Transverse colon (tissue), 4 donors: ENCODE results near the gene VTCN1. TPM values are rescaled to one million over a fixed set of nuclear protein-coding genes. Genes with fewer than 3 reads are reported as not detected.

Experiments used
- DNase-seq: peaks from one replicate; pipeline ENCODE4 v3.0.0-alpha.2; 2019
- H3K27ac ChIP-seq, 4 donors: fragments of 200-600 bp; sonication (generic); 2 replicates each; pipeline ENCODE4 v1.5.1; 2016 to 2018; ENCODE audit warnings: inconsistent platforms in 4 of 4
- H3K27me3 ChIP-seq: fragments of 200-600 bp; sonication (generic); 2 replicates; pipeline ENCODE4 v1.5.1; 2017; ENCODE audit warnings: inconsistent platforms
- H3K36me3 ChIP-seq, 4 donors: fragments of 200-600 bp; sonication (generic); 2 replicates each; pipeline ENCODE4 v1.5.1; 2017 to 2019; ENCODE audit warnings: inconsistent platforms in 4 of 4
- H3K4me1 ChIP-seq, 4 donors: fragments of 200-600 bp; sonication (generic); 2 replicates each; pipeline ENCODE4 v1.5.1; 2017 to 2020; ENCODE audit warnings: inconsistent platforms in 4 of 4
- H3K4me3 ChIP-seq, 4 donors: fragments of 200-600 bp; sonication (generic); 1 replicate in 1 of 4; 2 replicates in 3 of 4; pipeline versions ENCODE4 v1.5.1 to v1.6.1; 2017 to 2019; ENCODE audit warnings: inconsistent platforms in 4 of 4
- H3K9me3 ChIP-seq, 2 donors: fragments of 200-600 bp; sonication (generic); 2 replicates each; pipeline ENCODE4 v1.5.1; 2017 to 2019; ENCODE audit warnings: inconsistent platforms in 2 of 2
- EP300 ChIP-seq: sonication (generic); formaldehyde crosslinking; IDR thresholded peaks from one replicate; pipeline ENCODE4 v1.6.1; 2017; ENCODE audit warnings: antibody characterized with exemption, low read depth
- POLR2A ChIP-seq: fragments of 450-650 bp; IDR thresholded peaks from one replicate; pipeline ENCODE4 v1.6.1; 2016; ENCODE audit warnings: antibody characterized with exemption, mild to moderate bottlenecking, moderate library complexity
- POLR2AphosphoS5 ChIP-seq, 3 donors: sonication (generic); formaldehyde crosslinking; IDR thresholded peaks; one replicate each; pipeline ENCODE4 v1.6.1; 2016; ENCODE audit warnings: antibody characterized with exemption in 3 of 3
- WGBS, 2 donors: methylation state at CpG; one replicate each; pipeline ENCODE4 v1.1.5; 2018; ENCODE audit warnings: low coverage in 1 of 2; 5-methylcytosine and 5-hydroxymethylcytosine counted together
- in situ Hi-C, 4 donors: fragments of 200-750 bp; cut with MboI; loops; one replicate each; pipeline versions ENCODE4 v1.15.0 to v1.15.1; 2017; ENCODE audit warnings: low sequenced_read_pairs in 3 of 4, low pct_ligation_motif_present in 1 of 4, low pct_unique_long_range_greater_than_20kb in 1 of 4
- intact Hi-C: fragments of 100-400 bp; cut with DNase I; formaldehyde crosslinking; loops from one replicate; pipeline ENCODE4 v1.15.1; 2023; ENCODE audit warnings: low total_unique reads
- total RNA-seq, 4 donors: library from RNA; depleted of rRNA; stranded (reverse); fragments of >200 nt; gene quantifications; one replicate each; pipeline ENCODE4 v1.1.0, GENCODE V29; 2016
- TF ChIP-seq, protein P1 (sequence below), 5 experiments: fragments of 200-600 bp in 3 of 5; fragments of 450-650 bp in 2 of 5; sonication (generic) in 3 of 5; IDR thresholded peaks; 1 replicate in 2 of 5; 2 replicates in 3 of 5; pipeline ENCODE4 v1.5.1; 2016 to 2017; ENCODE audit warnings: antibody characterized with exemption in 5 of 5, inconsistent platforms in 3 of 5, mild to moderate bottlenecking in 2 of 5, moderate library complexity in 1 of 5

Gene VTCN1
- total RNA-seq, 4 donors from 2014 or later = not detected

DNA sequence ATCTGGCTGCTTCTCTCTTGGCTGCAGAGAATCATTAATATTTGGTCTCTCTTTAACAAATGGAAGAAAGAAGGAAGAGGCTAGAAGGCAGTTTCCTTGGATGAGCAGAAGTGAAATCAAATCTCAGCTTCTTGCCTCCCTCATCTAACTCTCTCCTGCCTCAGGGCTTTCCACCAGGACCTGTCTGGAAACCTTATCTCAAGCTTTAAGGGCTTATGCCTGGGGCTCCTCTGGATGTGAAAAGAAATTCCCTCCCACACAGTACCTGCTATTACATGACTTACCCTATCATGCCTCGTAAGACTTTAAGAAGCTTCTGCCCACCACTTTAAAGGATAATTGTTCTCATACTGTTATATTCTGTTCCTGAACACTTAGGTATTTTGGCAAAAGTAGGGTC, 8.9 kb downstream of the VTCN1 start:
- intact Hi-C loops (loop anchor here (1.0 kb wide), 1 partner anchor 88 kb away; no protein-coding TSS in a partner anchor), in situ Hi-C loops (no loop called here)
- DNase-seq = no peak
- Histone ChIP-seq H3K27me3 (no peaks in the 10 kb centered on the region), H3K4me1 (no peaks in the 10 kb centered on the region), H3K27ac (no peak overlapping the region), H3K9me3 (no peaks in the 10 kb centered on the region), H3K36me3 (no peaks in the 10 kb centered on the region), H3K4me3 (no peak overlapping the region)
- TF ChIP-seq, protein P1, sequence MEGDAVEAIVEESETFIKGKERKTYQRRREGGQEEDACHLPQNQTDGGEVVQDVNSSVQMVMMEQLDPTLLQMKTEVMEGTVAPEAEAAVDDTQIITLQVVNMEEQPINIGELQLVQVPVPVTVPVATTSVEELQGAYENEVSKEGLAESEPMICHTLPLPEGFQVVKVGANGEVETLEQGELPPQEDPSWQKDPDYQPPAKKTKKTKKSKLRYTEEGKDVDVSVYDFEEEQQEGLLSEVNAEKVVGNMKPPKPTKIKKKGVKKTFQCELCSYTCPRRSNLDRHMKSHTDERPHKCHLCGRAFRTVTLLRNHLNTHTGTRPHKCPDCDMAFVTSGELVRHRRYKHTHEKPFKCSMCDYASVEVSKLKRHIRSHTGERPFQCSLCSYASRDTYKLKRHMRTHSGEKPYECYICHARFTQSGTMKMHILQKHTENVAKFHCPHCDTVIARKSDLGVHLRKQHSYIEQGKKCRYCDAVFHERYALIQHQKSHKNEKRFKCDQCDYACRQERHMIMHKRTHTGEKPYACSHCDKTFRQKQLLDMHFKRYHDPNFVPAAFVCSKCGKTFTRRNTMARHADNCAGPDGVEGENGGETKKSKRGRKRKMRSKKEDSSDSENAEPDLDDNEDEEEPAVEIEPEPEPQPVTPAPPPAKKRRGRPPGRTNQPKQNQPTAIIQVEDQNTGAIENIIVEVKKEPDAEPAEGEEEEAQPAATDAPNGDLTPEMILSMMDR (IDR thresholded peaks at IDR 0.05) = no peak
- TF ChIP-seq EP300 (no peak), POLR2A (no peak), POLR2AphosphoS5 (IDR thresholded peaks at IDR 0.05) (no peak)
- 64 to 78% methylated on average over 1 of the region's 1 CpG for WGBS, 2 donors

DNA sequence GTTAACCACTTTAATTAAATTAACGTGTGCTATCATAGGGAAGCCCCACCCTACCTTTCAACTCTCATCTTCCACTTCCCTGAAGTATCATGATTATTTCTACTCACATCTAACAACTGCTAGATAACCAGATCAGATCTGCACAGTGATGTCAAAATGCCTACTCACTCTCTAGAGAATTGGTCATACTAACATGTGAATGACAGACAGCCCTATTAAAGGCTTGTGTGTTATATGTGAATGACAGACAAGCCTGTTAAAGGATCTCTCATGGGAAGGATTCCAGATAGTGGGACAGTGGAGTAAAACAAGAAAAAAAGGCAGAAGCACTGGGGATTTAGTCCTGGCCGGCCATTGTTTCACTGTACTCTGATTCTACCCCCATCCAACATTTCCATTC, 12.6 kb downstream of the VTCN1 start:
- no peak for DNase-seq
- intact Hi-C loops = no loop called here
- in situ Hi-C loops = no loop called here
- no peaks in the 10 kb centered on the region for H3K36me3 ChIP-seq
- 73 to 75% methylated on average over 2 of the region's 2 CpGs for WGBS, 2 donors
- H3K4me1 ChIP-seq = no peaks in the 10 kb centered on the region
- TF ChIP-seq, protein P1 (IDR thresholded peaks at IDR 0.05) = no peak
- no peak for TF ChIP-seq POLR2A
- no peak for TF ChIP-seq POLR2AphosphoS5 (IDR thresholded peaks at IDR 0.05)
- no peak for TF ChIP-seq EP300
- no peaks in the 10 kb centered on the region for H3K9me3 ChIP-seq
- H3K27me3 ChIP-seq = no peaks in the 10 kb centered on the region
- H3K4me3 ChIP-seq = no peak overlapping the region
- H3K27ac ChIP-seq = no peak overlapping the region

DNA sequence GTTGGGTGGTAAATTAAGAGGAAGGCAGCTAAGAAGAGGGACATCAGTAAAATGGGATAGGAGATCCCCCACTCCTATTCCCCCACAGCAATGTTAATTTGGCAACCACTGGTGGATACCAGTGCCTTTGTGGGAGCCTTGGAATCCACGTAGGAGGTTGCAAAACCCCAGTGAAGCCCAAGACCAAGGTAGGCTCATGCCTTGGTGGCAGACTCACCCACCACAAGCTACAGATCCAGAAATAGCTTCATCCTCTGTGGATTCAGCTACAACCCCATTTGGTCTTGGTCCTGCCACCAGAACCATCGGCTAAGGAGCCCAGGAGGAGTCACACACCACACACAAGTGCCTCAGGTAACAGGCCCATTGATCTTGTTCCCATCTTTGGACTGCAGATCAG, 21.0 kb downstream of the VTCN1 start:
- no peak for DNase-seq
- in situ Hi-C loops (loop anchor here in 1 of 4 donors (10.0 kb wide), 1 partner anchor 55 kb away; no protein-coding TSS in a partner anchor), intact Hi-C loops (no loop called here)
- TF ChIP-seq POLR2A (no peak), EP300 (no peak), POLR2AphosphoS5 (IDR thresholded peaks at IDR 0.05) (no peak)
- Histone ChIP-seq H3K36me3 (no peaks in the 10 kb centered on the region), H3K27ac (no peak overlapping the region), H3K27me3 (no peaks in the 10 kb centered on the region), H3K4me1 (no peaks in the 10 kb centered on the region), H3K4me3 (no peak overlapping the region), H3K9me3 (no peaks in the 10 kb centered on the region)
- WGBS, 2 donors = 83 to 85% methylated on average over 1 to 2 of the region's 2 CpGs

DNA sequence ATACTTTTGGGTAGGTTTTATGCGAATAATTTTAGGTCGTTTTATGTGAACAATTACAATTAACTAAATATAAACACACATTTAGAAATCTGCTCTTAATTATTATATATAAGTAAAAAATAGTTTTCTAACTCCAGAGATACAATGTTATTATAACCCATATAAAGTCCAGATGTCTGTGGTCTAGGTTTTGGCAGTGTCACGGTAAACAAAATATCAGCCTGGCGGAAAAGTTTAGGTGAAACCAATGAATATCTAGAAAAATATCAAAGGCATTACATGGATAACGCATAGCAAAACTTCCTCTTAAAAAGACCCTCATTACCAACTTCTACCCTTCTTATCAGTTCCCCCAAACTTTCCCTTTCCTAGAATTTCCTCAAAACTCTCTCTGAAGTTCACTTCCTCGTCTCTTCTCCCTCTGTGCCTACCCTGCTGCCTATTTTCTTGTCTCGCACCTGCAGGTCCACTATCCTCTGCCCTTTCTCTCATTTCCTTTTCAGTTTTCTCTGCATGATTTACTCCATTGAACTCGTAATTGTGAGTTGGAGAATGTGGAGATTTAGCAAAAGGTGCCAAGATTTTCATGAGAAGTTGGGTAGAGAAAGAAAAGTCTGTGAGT, 21.8 kb downstream of the VTCN1 start:
- H3K27ac ChIP-seq = no peak overlapping the region
- H3K4me3 ChIP-seq = no peak overlapping the region
- WGBS, 2 donors = 63 to 65% methylated on average over 8 of the region's 8 CpGs
- no peaks in the 10 kb centered on the region for H3K27me3 ChIP-seq
- DNase-seq = no peak
- no peak for TF ChIP-seq POLR2AphosphoS5 (IDR thresholded peaks at IDR 0.05)
- no peak for TF ChIP-seq POLR2A
- TF ChIP-seq, protein P1 (IDR thresholded peaks at IDR 0.05) = no peak
- no peak for TF ChIP-seq EP300
- H3K4me1 ChIP-seq = no peaks in the 10 kb centered on the region
- intact Hi-C loops = no loop called here
- no peaks in the 10 kb centered on the region for H3K36me3 ChIP-seq
- in situ Hi-C loops = loop anchor here in 1 of 4 donors (10.0 kb wide), 1 partner anchor 56 kb away; no protein-coding TSS in a partner anchor
- H3K9me3 ChIP-seq = no peaks in the 10 kb centered on the region
